Panc1 (cell line): ENCODE data around the gene ABCG8. TPM values are rescaled to one million over a fixed set of nuclear protein-coding genes. Genes with fewer than 3 reads are reported as not detected.
A peak's percentile ranks its signal among the peaks of the same experiment; 100 is the strongest.

Source experiments
- ATAC-seq: fragments of 200-7000 bp; cut with Tn5 transposase; 2 replicates; pipeline ENCODE4 v1.9.1; 2020; ENCODE audit warnings: mild to moderate bottlenecking, moderate library complexity
- BruUV-seq: library from RNA; stranded (reverse); fragments of 400-500 nt; replicated peaks from 2 replicates; lab custom pipeline; 2021; lab: Mats Ljungman, UMichigan
- CTCF ChIA-PET: fragments of 300-600 bp; sonication (Branson Sonifier 250); formaldehyde crosslinking; loops from one replicate; lab custom pipeline; 2022; ENCODE audit warnings: antibody characterized with exemption; lab: Charles Lee
- POLR2A ChIA-PET: fragments of 300-600 bp; sonication (Branson Sonifier 250); formaldehyde crosslinking; loops from one replicate; lab custom pipeline; 2022; ENCODE audit warnings: antibody characterized with exemption; lab: Charles Lee
- DNase-seq: peaks from one replicate; pipeline ENCODE4 v3.0.0-alpha.2; 2010; ENCODE audit warnings: low read depth, low spot score
- H3K27ac ChIP-seq: 2 replicates; pipeline ENCODE4 v1.5.1; 2011; ENCODE audit warnings: mild to moderate bottlenecking, low read length, inconsistent platforms
- H3K27me3 ChIP-seq: fragments of 200-500 bp; sonication (Bioruptor generic); 2 replicates; pipeline ENCODE4 v1.6.0; 2014; ENCODE audit warnings: low read length, inconsistent platforms; ENCODE audit not compliant: control insufficient read depth, insufficient read depth
- H3K36me3 ChIP-seq: fragments of 200-500 bp; sonication (Bioruptor generic); 2 replicates; pipeline ENCODE4 v1.5.1; 2014; ENCODE audit warnings: inconsistent platforms, mild to moderate bottlenecking, low read length, moderate library complexity; ENCODE audit not compliant: control insufficient read depth, insufficient read depth
- H3K4me1 ChIP-seq: 2 replicates; pipeline ENCODE4 v1.5.1; 2011; ENCODE audit warnings: inconsistent platforms, mild to moderate bottlenecking, low read length, moderate library complexity; ENCODE audit not compliant: control insufficient read depth, insufficient read depth
- H3K4me3 ChIP-seq, 2 experiments: 2 replicates each; pipeline ENCODE4 v1.5.1; 2011 to 2012; ENCODE audit warnings: low read depth in 2 of 2, low read length in 2 of 2, mild to moderate bottlenecking in 2 of 2, inconsistent platforms in 1 of 2, moderate library complexity in 1 of 2
- H3K9me3 ChIP-seq: fragments of 200-500 bp; sonication (Bioruptor generic); 2 replicates; pipeline ENCODE4 v1.5.1; 2014; ENCODE audit warnings: low read depth, mild to moderate bottlenecking, inconsistent platforms, low read length, moderate library complexity; ENCODE audit not compliant: control insufficient read depth, insufficient read depth
- CTCF ChIP-seq: fragments of 450-650 bp; IDR thresholded peaks from 2 replicates; pipeline ENCODE4 v1.5.1; 2017; ENCODE audit warnings: mild to moderate bottlenecking
- POLR2AphosphoS5 ChIP-seq: IDR thresholded peaks from 2 replicates; pipeline ENCODE4 v1.6.1; 2012; ENCODE audit warnings: mild to moderate bottlenecking, low read depth, low read length, moderate library complexity
- REST ChIP-seq, 2 experiments: IDR thresholded peaks; 2 replicates each; pipeline ENCODE4 v1.6.1; 2011 to 2012; ENCODE audit warnings: low read depth in 2 of 2, control low read depth in 1 of 2, low read length in 1 of 2, mild to moderate bottlenecking in 1 of 2, moderate library complexity in 1 of 2; ENCODE audit not compliant: insufficient read depth in 1 of 2
- SIN3A ChIP-seq: IDR thresholded peaks from 2 replicates; pipeline ENCODE4 v1.6.1; 2012; ENCODE audit warnings: low read depth, mild to moderate bottlenecking, low read length, moderate library complexity, borderline replicate concordance; ENCODE audit not compliant: insufficient read depth
- TCF7L2 ChIP-seq: IDR thresholded peaks from 2 replicates; pipeline ENCODE4 v1.6.1; 2011; ENCODE audit warnings: mild to moderate bottlenecking, low read depth, low read length, inconsistent platforms
- in situ Hi-C: cut with HindIII; loops from 2 replicates; pipeline ENCODE4 v1.10.0; 2016; ENCODE audit warnings: low sequenced_read_pairs, low pct_unique_long_range_greater_than_20kb
- intact Hi-C: fragments of 100-400 bp; cut with micrococcal nuclease; formaldehyde crosslinking; loops from one replicate; pipeline ENCODE4 v1.10.0; 2022; ENCODE audit not compliant: unreplicated experiment
- total RNA-seq: library from RNA; stranded (reverse); gene quantifications from one replicate; pipeline ENCODE4 v1.2.1, GENCODE V29; 2021; ENCODE audit not compliant: unreplicated experiment

The ABCG8 gene
- total RNA-seq, 1 experiment from 2014 or later, result 0.03 TPM

DNA sequence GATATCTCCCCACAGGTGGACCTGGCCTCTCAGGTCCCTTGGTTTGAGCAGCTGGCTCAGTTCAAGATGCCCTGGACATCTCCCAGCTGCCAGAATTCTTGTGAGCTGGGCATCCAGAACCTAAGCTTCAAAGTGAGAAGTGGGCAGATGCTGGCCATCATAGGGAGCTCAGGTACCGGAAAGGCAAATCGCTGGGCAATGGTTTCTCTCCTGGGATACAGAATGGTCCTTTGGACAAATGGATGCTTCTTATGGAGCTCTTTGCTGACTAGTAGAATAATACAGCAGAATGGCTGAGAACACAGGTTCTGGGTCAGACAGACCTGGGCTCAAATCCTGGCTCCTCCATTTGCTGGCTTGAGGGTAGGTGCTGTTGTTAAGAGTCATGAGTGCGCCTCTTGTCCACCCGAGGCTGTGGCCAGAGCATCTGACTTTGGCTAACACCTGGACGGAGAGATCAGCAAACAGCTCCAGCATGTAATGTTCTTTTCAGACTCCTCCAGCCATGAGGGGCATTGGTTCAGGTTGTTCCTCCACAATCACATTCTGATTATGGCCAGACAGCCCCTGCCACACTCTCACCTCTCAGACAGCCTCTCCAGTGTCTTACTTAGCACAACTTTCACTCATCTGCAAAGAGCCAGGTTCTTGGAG is 7.5 kb downstream of the ABCG8 start:
- Histone ChIP-seq H3K4me1 (peaks cover 5% of the 10 kb centered on the region), H3K27ac (no peak overlapping the region), H3K36me3 (no peaks in the 10 kb centered on the region), H3K27me3 (no peaks in the 10 kb centered on the region), H3K9me3 (no peaks in the 10 kb centered on the region), H3K4me3 (no peak overlapping the region)
- intact Hi-C loops (no loop called here), in situ Hi-C loops (no loop called here)
- CTCF ChIA-PET, result no interaction called here
- BruUV-seq, result no TSS peak
- DNase-seq (no peak), ATAC-seq (no peak)
- TF ChIP-seq TCF7L2, result no peak
- TF ChIP-seq SIN3A, result no peak
- no peak for TF ChIP-seq POLR2AphosphoS5
- no peak for TF ChIP-seq REST (IDR thresholded peaks at IDR 0.05; ENCODE audit: insufficient read depth in 1 of 2, low read depth in 2 of 2, low read length in 1 of 2)
- TF ChIP-seq CTCF, result no peak
- POLR2A ChIA-PET, result no interaction called here

- ChIA-PET POLR2A (no interaction called here), CTCF (no interaction called here)
- no peaks in the 10 kb centered on the region for H3K27me3 ChIP-seq
- ATAC-seq, result peak; percentile 74
- no peaks in the 10 kb centered on the region for H3K9me3 ChIP-seq
- no peaks in the 10 kb centered on the region for H3K36me3 ChIP-seq
- intact Hi-C loops, result no loop called here
- DNase-seq, result peak; percentile 36
- BruUV-seq, result no TSS peak
- H3K4me1 ChIP-seq, result peaks cover 5% of the 10 kb centered on the region
- H3K27ac ChIP-seq, result no peak overlapping the region
- TF ChIP-seq REST (IDR thresholded peaks at IDR 0.05; ENCODE audit: insufficient read depth in 1 of 2, low read depth in 2 of 2, low read length in 1 of 2) (no peak), TCF7L2 (no peak)
- in situ Hi-C loops, result no loop called here
- no peak overlapping the region for H3K4me3 ChIP-seq
Observed at GRCh38 chr2:43848214-43848613, 9.4 kb downstream of the ABCG8 start.
